MCF 10A (cell line): ENCODE data around the gene FOXS1. TPM values are rescaled to one million over a fixed set of nuclear protein-coding genes. Genes with fewer than 3 reads are reported as not detected.

Experiments used
- BruUV-seq: library from RNA; stranded (reverse); fragments of 400-500 nt; replicated peaks from 2 replicates; lab custom pipeline; 2021; lab: Mats Ljungman, UMichigan
- CTCF ChIA-PET: fragments of 300-600 bp; sonication (Branson Sonifier 250); formaldehyde crosslinking; extraction: SDS; loops from one replicate; lab custom pipeline; 2021; ENCODE audit warnings: antibody characterized with exemption, inconsistent platforms; lab: Yijun Ruan, JAX
- POLR2A ChIA-PET: fragments of 300-600, 350-650 bp; sonication (Branson Sonifier 250); formaldehyde crosslinking; extraction: SDS; loops from one replicate; lab custom pipeline; 2020; ENCODE audit warnings: antibody characterized with exemption, inconsistent platforms; lab: Yijun Ruan, JAX
- DNase-seq: peaks from one replicate; pipeline ENCODE4 v3.0.0-alpha.2; 2018; ENCODE audit not compliant: unreplicated experiment
- H3K27ac Mint-ChIP-seq: one replicate; pipeline ENCODE4 v1.8.0; 2022; ENCODE audit warnings: mild to moderate bottlenecking, low read depth, mixed read lengths; ENCODE audit not compliant: unreplicated experiment
- H3K27me3 Mint-ChIP-seq: one replicate; pipeline ENCODE4 v1.8.0; 2022; ENCODE audit warnings: mixed read lengths; ENCODE audit not compliant: insufficient read depth, unreplicated experiment
- H3K36me3 Mint-ChIP-seq: one replicate; pipeline ENCODE4 v1.8.0; 2022; ENCODE audit warnings: mild to moderate bottlenecking, moderate library complexity, mixed read lengths; ENCODE audit not compliant: insufficient read depth, unreplicated experiment
- H3K4me1 Mint-ChIP-seq: one replicate; pipeline ENCODE4 v1.8.0; 2022; ENCODE audit warnings: mixed read lengths; ENCODE audit not compliant: insufficient read depth, unreplicated experiment
- H3K4me3 Mint-ChIP-seq: one replicate; pipeline ENCODE4 v1.8.0; 2022; ENCODE audit warnings: mild to moderate bottlenecking, moderate library complexity, mixed read lengths; ENCODE audit not compliant: unreplicated experiment
- H3K9me3 Mint-ChIP-seq: one replicate; pipeline ENCODE4 v1.8.0; 2022; ENCODE audit warnings: mixed read lengths; ENCODE audit not compliant: unreplicated experiment
- intact Hi-C: fragments of 100-400 bp; cut with micrococcal nuclease; formaldehyde crosslinking; loops from 2 replicates; pipeline ENCODE4 v1.14.1; 2022
- total RNA-seq: library from RNA; stranded (reverse); gene quantifications from 2 replicates; pipeline ENCODE4 v1.2.3, GENCODE V29; 2022
- TF ChIP-seq, protein P1 (sequence below): fragments of 200-600 bp; IDR thresholded peaks from one replicate; pipeline ENCODE4 v1.8.0; 2022; ENCODE audit warnings: antibody characterized with exemption, mild to moderate bottlenecking; ENCODE audit not compliant: unreplicated experiment

Gene FOXS1
- total RNA-seq, 1 experiment from 2014 or later, result not detected

DNA sequence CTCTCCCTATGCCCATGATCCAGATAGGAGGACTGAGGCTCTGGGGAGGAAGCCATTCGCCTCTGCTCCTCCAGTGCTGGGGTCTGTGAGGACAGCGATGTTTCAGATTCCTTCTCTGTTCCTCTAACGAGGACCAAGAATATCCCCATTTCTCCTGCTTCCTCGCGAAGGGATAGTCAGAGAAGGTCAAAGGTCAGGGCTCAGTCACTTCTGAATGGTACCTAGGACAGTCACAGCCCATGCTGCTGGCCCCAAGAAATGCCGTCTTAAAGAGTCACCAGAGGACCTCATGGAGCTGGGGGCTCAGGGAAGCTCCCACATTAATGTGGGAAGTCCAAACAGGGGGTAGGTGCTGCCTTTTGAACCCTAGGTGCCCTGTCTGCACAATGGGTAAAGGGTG, 2.1 kb downstream of the FOXS1 start:
- BruUV-seq, result no TSS peak
- Mint-ChIP-seq H3K9me3 (no peaks in the 10 kb centered on the region), H3K4me3 (no peak overlapping the region), H3K36me3 (no peaks in the 10 kb centered on the region), H3K4me1 (peaks cover 12% of the 10 kb centered on the region), H3K27ac (no peak overlapping the region), H3K27me3 (no peaks in the 10 kb centered on the region)
- ChIA-PET CTCF (interaction anchor here (0.8 to 3.1 kb wide), 5 partner anchors 10 to 21 kb away, joined by 3 to 20 read pairs (median 4); no protein-coding TSS in a partner anchor), POLR2A (no interaction called here)
- TF ChIP-seq, protein P1, sequence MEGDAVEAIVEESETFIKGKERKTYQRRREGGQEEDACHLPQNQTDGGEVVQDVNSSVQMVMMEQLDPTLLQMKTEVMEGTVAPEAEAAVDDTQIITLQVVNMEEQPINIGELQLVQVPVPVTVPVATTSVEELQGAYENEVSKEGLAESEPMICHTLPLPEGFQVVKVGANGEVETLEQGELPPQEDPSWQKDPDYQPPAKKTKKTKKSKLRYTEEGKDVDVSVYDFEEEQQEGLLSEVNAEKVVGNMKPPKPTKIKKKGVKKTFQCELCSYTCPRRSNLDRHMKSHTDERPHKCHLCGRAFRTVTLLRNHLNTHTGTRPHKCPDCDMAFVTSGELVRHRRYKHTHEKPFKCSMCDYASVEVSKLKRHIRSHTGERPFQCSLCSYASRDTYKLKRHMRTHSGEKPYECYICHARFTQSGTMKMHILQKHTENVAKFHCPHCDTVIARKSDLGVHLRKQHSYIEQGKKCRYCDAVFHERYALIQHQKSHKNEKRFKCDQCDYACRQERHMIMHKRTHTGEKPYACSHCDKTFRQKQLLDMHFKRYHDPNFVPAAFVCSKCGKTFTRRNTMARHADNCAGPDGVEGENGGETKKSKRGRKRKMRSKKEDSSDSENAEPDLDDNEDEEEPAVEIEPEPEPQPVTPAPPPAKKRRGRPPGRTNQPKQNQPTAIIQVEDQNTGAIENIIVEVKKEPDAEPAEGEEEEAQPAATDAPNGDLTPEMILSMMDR, result no peak
- no peak for DNase-seq
- intact Hi-C loops, result no loop called here

DNA sequence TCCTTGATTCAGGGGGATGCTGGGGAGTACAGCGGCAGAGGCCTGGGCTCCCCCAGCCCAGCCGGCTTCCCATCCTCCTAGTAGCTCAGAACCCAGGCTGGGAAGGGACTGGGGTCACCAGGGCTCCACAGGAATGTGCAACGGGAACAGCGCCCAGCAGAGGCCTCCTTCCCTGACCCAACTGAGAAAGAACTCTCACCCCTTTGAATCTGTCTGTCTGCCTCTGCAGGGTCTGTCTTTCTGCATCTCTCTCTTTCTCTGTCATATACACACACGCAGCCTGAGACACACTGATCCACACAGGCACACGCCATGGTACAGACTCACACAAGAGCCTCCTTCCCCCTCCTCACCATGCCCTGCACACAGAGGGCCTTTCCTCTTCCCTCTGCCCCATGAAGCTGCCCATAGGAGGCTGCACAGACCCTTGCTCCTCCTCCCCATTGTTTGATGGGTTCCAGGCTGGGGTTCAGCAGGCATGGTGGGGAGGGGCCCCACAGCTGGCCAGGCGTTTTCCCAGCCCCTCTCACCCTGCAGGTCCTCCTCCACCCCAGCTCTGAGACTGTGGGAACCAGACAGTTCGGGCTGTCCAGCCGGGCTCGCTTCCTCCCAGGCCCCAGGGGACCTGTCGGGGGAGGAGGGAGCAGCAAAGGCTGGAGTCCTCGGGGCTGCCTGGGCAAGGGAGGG, 2.8 kb downstream of the FOXS1 start:
- no TSS peak for BruUV-seq
- intact Hi-C loops, result no loop called here
- Mint-ChIP-seq H3K4me1 (peaks cover 12% of the 10 kb centered on the region), H3K4me3 (no peak overlapping the region), H3K36me3 (no peaks in the 10 kb centered on the region), H3K27me3 (no peaks in the 10 kb centered on the region), H3K9me3 (no peaks in the 10 kb centered on the region), H3K27ac (no peak overlapping the region)
- POLR2A ChIA-PET, result no interaction called here
- CTCF ChIA-PET, result interaction anchor here (0.7 to 3.1 kb wide), 7 partner anchors 11 to 252 kb away, joined by 3 to 20 read pairs (median 4); no protein-coding TSS in a partner anchor
- TF ChIP-seq, protein P1, result no peak
- peak; percentile 40 for DNase-seq

DNA sequence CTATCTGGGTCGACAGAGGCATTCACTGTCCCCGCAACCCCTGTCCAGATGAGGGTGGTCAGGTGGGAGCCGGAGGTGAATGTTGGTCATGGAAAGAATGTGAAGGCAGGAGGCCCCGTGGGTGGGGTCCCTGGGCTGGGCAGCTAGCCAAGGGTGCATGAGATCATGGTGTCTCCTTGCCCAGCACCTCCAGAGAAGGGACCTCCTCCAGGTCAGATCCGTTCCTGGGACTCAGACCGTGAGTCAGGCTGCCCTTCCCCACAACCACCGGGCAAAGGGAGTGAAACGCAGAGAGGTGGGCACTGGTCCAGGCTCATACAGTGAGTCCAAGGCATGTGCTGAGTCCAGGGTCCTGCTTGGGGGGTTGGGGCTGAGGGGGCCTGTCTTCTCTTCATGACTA, 3.5 kb downstream of the FOXS1 start:
- H3K4me3 Mint-ChIP-seq, result no peak overlapping the region
- DNase-seq, result peak; percentile 78
- H3K9me3 Mint-ChIP-seq, result no peaks in the 10 kb centered on the region
- POLR2A ChIA-PET, result interaction anchor here (0.6 kb wide), 1 partner anchor 44 kb away, joined by 3 read pairs; no protein-coding TSS in a partner anchor
- TF ChIP-seq, protein P1, result no peak
- peaks cover 12% of the 10 kb centered on the region for H3K4me1 Mint-ChIP-seq
- no peak overlapping the region for H3K27ac Mint-ChIP-seq
- H3K36me3 Mint-ChIP-seq, result no peaks in the 10 kb centered on the region
- CTCF ChIA-PET, result interaction anchor here (1.0 to 3.1 kb wide), 4 partner anchors 11 to 252 kb away, joined by 3 to 20 read pairs (median 4); no protein-coding TSS in a partner anchor
- H3K27me3 Mint-ChIP-seq, result no peaks in the 10 kb centered on the region
- intact Hi-C loops, result no loop called here
- no TSS peak for BruUV-seq

DNA sequence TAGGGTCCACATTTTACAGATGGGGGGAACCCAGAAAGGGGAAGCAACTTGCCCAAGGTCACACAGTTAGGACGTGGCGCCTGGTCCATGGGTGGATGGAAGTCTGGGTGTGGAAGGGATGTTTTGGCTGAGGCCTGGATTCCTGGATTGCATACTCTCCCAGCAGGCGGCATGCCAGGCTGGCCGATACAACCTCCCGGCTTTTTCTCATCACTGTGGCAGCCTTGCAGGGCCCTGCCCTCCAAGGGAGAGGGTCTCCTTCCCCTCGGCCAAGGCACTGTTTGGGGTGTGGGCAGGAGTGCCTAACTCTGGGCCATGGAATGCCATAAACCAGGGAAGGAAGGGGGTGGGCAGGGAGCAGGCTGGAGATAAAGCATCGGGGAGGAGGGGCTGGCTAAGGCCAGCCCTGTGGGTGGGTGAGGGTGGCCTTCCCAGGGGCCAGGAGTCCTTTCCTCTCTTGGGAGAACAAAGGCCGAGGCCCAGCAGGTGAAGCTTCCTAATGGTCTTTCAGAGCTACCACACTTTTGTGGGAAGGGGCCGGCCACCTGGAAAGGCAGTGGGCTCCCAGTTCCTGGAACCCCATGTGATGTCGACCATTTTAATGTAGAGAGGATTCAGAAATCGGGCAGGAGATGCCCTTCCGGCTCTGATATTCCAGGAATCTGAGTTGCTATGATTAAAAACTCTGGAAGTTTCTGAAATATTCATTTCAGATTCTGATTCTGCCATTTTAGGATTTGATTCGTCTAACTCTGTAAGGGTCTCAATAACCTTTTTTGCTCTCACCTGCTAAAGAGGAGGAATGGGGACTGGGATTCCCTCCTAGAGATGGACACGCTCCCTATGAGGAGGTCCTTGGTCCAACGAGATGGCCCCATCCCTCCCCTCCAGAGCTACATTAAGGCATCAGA, 4.2 kb downstream of the FOXS1 start:
- ChIA-PET CTCF (interaction anchor here (0.6 to 3.1 kb wide), 3 partner anchors 12 to 118 kb away, joined by 3 to 20 read pairs (median 6); no protein-coding TSS in a partner anchor), POLR2A (interaction anchor here (0.6 kb wide), 1 partner anchor 43 kb away, joined by 3 read pairs; no protein-coding TSS in a partner anchor)
- no peaks in the 10 kb centered on the region for H3K9me3 Mint-ChIP-seq
- DNase-seq, result peak; percentile 21
- no peaks in the 10 kb centered on the region for H3K27me3 Mint-ChIP-seq
- intact Hi-C loops, result no loop called here
- no peaks in the 10 kb centered on the region for H3K36me3 Mint-ChIP-seq
- TF ChIP-seq, protein P1, result no peak
- BruUV-seq, result no TSS peak
- H3K27ac Mint-ChIP-seq, result no peak overlapping the region
- peaks cover 15% of the 10 kb centered on the region for H3K4me1 Mint-ChIP-seq
- no peak overlapping the region for H3K4me3 Mint-ChIP-seq
